Mammary microvascular endothelial cell (primary cell): ENCODE measurements around the gene CAPZA3. TPM values are rescaled to one million over a fixed set of nuclear protein-coding genes. Genes with fewer than 3 reads are reported as not detected.

Experiments used
- total RNA-seq: library from RNA; depleted of rRNA; stranded (reverse); fragments of >200 nt; gene quantifications from 2 replicates; pipeline ENCODE4 v1.2.3, GENCODE V29; 2015

CAPZA3 gene
- not detected in 2 replicates for total RNA-seq

GRCh38 chr12:18737819-18738218 lies at the start of gene CAPZA3, which contains the start of gene PLCZ1:
Gene CAPZA3 (plus strand): TSS chr12:18738119. CDS start chr12:18738269, 150 bp downstream.
Gene PLCZ1 (minus strand): TSS chr12:18738012. CDS start chr12:18737371, 641 bp downstream.

Other genes starting within 250 kb of the CAPZA3 start
- gene PLCZ1, start 107 bp upstream of the CAPZA3 start, total RNA-seq = not detected in 2 replicates